Nucleus accumbens (tissue), 56 donors: Measurements from ENCODE around the gene SLC9A2.

ENCODE experiments used
- DNase-seq, 56 donors: peaks; one replicate each; lab custom pipeline; 2025; lab: John Stamatoyannopoulos, UW

SLC9A2 gene

GRCh38 chr2:102669401-102669800, 50.0 kb downstream of the SLC9A2 start:
- no peak for DNase-seq

DNA sequence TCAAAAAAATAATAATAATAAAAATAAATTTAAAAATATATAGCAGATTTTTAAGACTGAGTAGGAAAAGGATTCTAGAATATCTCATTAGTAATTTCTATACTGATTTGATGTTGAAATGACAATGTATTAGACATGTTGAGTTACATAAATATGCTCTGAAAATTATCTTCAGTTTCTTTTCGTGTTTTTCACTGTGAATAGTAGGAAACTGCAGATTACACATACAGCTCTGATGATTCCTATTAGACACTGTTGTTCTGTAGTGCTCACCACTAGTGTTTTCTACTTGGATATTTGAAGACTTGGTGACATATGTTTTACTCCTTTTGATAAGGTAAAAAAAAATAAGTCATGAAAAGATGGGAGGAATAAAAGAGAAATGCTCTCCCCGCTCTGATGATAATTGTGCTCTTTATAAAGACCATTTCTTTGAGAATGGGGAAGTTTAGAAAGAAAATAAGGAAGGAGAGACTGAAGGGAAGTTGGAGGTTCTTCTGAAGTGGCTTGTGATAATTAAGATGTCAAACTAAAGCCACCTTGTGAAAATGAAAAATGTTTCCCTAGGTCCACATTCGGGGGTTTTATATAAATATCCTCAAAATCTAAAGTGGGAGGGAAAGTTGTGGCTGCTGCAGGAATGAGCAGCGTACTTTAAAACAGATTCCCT, 52.9 kb downstream of the SLC9A2 start:
- no peak for DNase-seq

GRCh38 chr2:102674370-102674769, 55.0 kb downstream of the SLC9A2 start:
- no peak for DNase-seq

DNA sequence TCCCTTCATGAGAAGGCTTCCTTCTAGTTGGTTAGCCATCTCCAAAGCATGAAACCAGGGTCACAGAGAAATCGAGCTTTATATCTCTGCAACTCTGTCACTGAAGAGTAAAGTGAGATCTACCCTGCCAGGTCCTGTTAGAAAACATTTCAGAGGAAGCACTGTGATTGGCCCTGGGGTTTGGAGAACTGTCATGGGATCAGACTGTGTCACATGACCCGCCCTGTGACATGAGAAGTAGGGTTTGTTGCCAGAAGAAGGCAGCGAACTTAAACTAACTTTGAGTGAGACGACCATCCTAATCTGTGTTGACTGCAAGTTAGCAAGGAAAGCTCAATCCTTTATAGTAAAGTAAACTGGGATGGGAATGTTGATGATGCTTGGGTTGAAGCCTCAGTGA, 55.5 kb downstream of the SLC9A2 start:
- no peak for DNase-seq

DNA sequence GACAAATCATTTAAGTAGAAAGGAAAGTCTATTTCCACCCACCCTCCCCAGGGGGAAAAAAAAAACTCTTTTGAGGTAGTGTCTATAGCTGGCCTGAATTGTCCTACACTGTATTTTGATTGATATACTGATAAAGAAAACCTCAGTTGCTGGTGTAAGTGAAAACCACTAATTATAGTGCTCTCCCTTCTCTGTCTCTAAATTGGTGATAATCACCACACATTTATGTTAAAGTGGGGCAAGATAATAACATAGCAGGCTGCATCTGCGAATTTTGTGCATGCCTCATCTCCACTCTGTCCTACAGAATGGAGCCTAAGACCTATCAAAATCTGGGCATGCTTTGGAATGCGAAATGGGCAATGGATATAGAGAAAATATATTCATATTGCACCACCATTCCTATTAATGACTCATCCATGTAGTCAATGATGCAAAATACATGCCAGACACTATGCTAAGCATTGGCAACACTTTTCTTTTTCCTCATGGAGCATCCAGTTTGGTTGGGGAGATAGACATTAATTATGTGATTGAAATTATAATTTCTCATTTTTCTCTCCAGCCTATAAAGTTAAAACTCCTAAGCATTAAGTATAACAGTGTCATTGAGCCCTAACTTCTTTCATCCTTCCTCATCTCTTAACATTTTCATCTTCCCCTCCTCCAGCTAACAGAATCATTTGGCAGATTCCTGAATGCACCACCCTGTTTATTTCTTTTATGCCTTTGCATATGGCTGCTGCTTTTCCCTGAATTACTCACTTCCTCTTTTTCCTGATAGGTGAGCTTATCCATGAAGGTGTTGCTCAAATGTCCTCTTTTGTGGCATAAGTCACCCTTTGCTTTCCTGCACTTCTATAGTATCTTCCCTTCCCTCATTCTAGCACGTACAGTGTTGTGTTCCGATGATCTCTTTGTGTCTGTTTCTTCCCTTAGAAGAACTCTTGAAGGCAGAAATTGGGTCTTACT, 58.2 kb downstream of the SLC9A2 start:
- no peak for DNase-seq

- DNase-seq: no peak
These were observed 59.1 kb downstream of the SLC9A2 start for GRCh38 chr2:102678442-102678841.

GRCh38 chr2:102686479-102687439, 67.4 kb downstream of the SLC9A2 start:
- no peak for DNase-seq

- no peak for DNase-seq
These were observed 70.7 kb downstream of the SLC9A2 start for GRCh38 chr2:102690012-102690411.

- DNase-seq: no peak
These were observed 77.1 kb downstream of the SLC9A2 start for GRCh38 chr2:102696463-102696862.

DNA sequence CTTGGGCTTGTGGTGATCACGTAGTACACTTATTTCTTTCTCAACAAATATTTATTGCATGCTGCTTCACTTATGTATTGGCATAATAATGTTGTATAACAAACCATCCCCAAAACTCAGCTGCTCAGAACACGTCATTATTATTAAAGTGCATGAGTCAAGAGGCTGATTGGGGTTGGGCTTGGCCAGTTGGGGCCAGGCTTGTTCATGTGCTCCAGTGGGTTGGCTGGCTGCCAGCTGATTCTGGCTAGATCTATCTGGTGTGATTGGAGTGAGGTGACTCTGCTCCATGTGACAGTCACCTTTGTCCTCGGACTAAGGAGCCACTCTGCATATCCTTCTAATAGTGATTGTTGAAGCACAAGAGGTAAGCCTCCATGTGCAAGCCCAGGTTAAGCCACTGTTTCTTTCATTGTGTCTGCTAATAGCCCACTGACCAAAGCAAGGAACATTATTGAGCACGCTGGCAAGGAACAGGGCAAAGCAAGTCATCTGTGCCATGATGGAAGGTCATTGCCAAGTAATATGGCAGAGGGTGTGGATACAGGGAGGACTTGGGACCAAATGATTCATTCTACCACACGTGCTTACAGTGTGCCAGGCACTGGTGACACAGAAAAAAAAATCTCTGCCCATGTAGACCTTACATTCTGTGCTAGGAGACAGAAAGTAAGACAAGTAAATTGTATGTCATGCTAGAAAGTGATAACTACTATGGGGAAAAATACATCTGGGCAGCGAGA, 79.2 kb downstream of the SLC9A2 start:
- DNase-seq: no peak

DNA sequence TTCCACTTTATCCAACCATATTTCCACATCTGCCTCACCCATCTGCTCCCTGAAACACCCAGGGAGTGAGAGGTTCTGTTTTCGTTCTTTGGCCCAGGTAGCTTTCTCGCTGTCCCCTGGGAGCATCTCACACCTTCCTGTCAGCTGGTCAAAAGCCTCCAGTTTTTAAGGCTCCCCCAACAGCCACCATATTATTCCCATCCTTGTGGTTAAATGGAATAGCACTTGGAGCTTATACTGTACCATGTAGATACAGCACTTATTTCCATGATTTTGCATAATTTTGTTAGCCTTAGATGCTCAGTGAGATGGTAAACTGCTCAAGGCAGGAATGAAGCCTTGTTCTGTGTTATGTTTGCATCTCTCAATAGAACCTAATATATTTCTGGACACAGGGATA, 84.0 kb downstream of the SLC9A2 start:
- DNase-seq: no peak

- DNase-seq: peak in 8 of 56 donors; percentile 1 to 39 (median 4)
These were observed 84.4 kb downstream of the SLC9A2 start for GRCh38 chr2:102703748-102704147.

GRCh38 chr2:102704531-102704930, 85.2 kb downstream of the SLC9A2 start:
- no peak for DNase-seq

DNA sequence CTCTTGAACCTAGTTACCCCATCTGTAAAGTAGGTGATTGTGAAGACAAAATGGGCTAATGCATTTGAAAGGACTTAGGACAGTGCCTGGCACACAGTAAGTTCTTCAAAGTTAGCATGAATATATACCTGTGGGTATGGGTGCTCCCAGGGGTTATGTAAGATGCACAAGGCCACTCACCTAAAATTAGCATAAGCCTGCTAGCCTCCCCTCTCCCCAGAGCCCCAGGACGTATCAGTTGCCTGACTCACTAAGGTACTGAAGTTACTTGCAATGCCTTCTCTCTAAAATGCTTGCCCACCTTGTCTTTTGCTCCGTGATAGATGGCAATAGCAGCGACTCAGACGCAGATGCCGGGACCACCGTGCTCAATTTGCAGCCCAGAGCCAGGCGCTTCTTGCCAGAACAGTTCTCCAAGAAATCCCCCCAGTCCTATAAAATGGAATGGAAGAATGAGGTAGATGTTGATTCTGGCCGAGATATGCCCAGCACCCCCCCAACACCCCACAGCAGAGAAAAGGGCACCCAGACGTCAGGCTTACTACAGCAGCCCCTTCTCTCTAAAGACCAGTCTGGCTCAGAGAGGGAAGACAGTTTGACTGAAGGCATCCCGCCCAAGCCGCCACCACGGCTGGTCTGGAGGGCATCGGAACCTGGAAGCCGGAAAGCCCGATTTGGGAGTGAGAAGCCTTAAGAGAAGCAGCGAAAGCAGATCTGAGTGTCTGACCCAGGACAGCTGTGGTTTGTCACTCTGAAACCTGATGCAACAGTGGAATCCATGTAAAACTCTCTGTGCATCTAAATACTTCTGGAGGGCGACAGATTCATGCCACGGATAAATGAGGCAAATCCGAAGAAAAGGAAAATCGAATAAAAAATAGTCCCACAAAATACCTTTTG, 88.7 kb downstream of the SLC9A2 start:
- DNase-seq: no peak

- DNase-seq: no peak
These were observed 89.7 kb downstream of the SLC9A2 start for GRCh38 chr2:102708847-102709559.

- no peak for DNase-seq
These were observed 98.1 kb downstream of the SLC9A2 start for GRCh38 chr2:102717308-102718018.
